H9 (cell line): ENCODE data around the gene ROBO2. TPM values are rescaled to one million over a fixed set of nuclear protein-coding genes. Genes with fewer than 3 reads are reported as not detected.

Experiments
- DNase-seq: peaks from one replicate; pipeline ENCODE4 v3.0.0-alpha.2; 2017
- H2AFZ ChIP-seq: one replicate; pipeline ENCODE4 v1.6.1; 2013; ENCODE audit warnings: mild to moderate bottlenecking, low read length, control low read depth, moderate library complexity
- H2AK5ac ChIP-seq: 2 replicates; pipeline ENCODE4 v1.6.1; 2013; ENCODE audit warnings: low read length, control low read depth, mixed read lengths; ENCODE audit not compliant: insufficient read length
- H2BK120ac ChIP-seq: one replicate; pipeline ENCODE4 v1.6.1; 2013; ENCODE audit warnings: low read depth, mild to moderate bottlenecking, low read length, control low read depth, inconsistent platforms; ENCODE audit not compliant: poor library complexity, severe bottlenecking
- H2BK12ac ChIP-seq: 2 replicates; pipeline ENCODE4 v1.6.1; 2013; ENCODE audit warnings: low read length, control low read depth, mixed read lengths, low read depth; ENCODE audit not compliant: insufficient read length
- H2BK15ac ChIP-seq: 2 replicates; pipeline ENCODE4 v1.6.1; 2013; ENCODE audit warnings: low read depth, low read length, control low read depth
- H2BK20ac ChIP-seq: one replicate; pipeline ENCODE4 v1.6.1; 2013; ENCODE audit warnings: low read depth, mild to moderate bottlenecking, low read length, control low read depth, inconsistent platforms; ENCODE audit not compliant: poor library complexity, severe bottlenecking
- H2BK5ac ChIP-seq: 2 replicates; pipeline ENCODE4 v1.6.1; 2013; ENCODE audit warnings: low read length, control low read depth, mixed read lengths; ENCODE audit not compliant: insufficient read length
- H3K14ac ChIP-seq: 2 replicates; pipeline ENCODE4 v1.6.1; 2013; ENCODE audit warnings: low read length, control low read depth; ENCODE audit not compliant: insufficient read depth
- H3K18ac ChIP-seq: 2 replicates; pipeline ENCODE4 v1.6.1; 2013; ENCODE audit warnings: low read depth, mild to moderate bottlenecking, mixed read lengths, low read length, control low read depth; ENCODE audit not compliant: insufficient read length
- H3K23ac ChIP-seq: 2 replicates; pipeline ENCODE4 v1.6.1; 2013; ENCODE audit warnings: low read length, control low read depth, mixed read lengths, low read depth; ENCODE audit not compliant: insufficient read length
- H3K23me2 ChIP-seq: 2 replicates; pipeline ENCODE4 v1.6.1; 2013; ENCODE audit warnings: low read depth, mild to moderate bottlenecking, mixed read lengths, low read length, control low read depth; ENCODE audit not compliant: insufficient read length, poor library complexity, severe bottlenecking
- H3K27ac ChIP-seq: 2 replicates; pipeline ENCODE4 v1.5.1; 2013; ENCODE audit warnings: low read length, control low read depth, mixed read lengths, low read depth; ENCODE audit not compliant: insufficient read length
- H3K27me3 ChIP-seq: 2 replicates; pipeline ENCODE4 v1.6.1; 2013; ENCODE audit warnings: low read length, control low read depth, inconsistent platforms; ENCODE audit not compliant: insufficient read depth
- H3K4ac ChIP-seq: 2 replicates; pipeline ENCODE4 v1.6.1; 2013; ENCODE audit warnings: low read depth, mild to moderate bottlenecking, control low read depth, inconsistent platforms, low read length, moderate library complexity
- H3K4me1 ChIP-seq: 2 replicates; pipeline ENCODE4 v1.6.1; 2013; ENCODE audit warnings: low read length, control low read depth, inconsistent platforms; ENCODE audit not compliant: insufficient read depth
- H3K4me2 ChIP-seq: 2 replicates; pipeline ENCODE4 v1.6.1; 2013; ENCODE audit warnings: low read length, control low read depth, mixed read lengths; ENCODE audit not compliant: insufficient read length, insufficient read depth
- H3K56ac ChIP-seq: 2 replicates; pipeline ENCODE4 v1.6.1; 2013; ENCODE audit warnings: low read depth, mild to moderate bottlenecking, mixed read lengths, low read length, control low read depth; ENCODE audit not compliant: insufficient read length
- H3K79me1 ChIP-seq: 2 replicates; pipeline ENCODE4 v1.6.1; 2013; ENCODE audit warnings: low read depth, mild to moderate bottlenecking, moderate library complexity, low read length, control low read depth, inconsistent platforms; ENCODE audit not compliant: insufficient read depth, poor library complexity, severe bottlenecking
- H3K79me2 ChIP-seq: 2 replicates; pipeline ENCODE4 v1.6.1; 2013; ENCODE audit warnings: low read length, control low read depth, inconsistent platforms; ENCODE audit not compliant: insufficient read depth
- H3K9ac ChIP-seq: 2 replicates; pipeline ENCODE4 v1.6.1; 2013; ENCODE audit warnings: low read length, control low read depth, mixed read lengths; ENCODE audit not compliant: insufficient read length; ENCODE audit errors: extremely low read depth
- H3K9me3 ChIP-seq: one replicate; pipeline ENCODE4 v1.6.1; 2013; ENCODE audit warnings: low read depth, low read length, inconsistent platforms; ENCODE audit not compliant: control insufficient read depth
- H3T11ph ChIP-seq: one replicate; pipeline ENCODE4 v1.6.1; 2013; ENCODE audit warnings: mild to moderate bottlenecking, low read length, control low read depth, inconsistent platforms
- H4K20me1 ChIP-seq: one replicate; pipeline ENCODE4 v1.6.1; 2013; ENCODE audit not compliant: control insufficient read depth, insufficient read length, insufficient read depth
- H4K5ac ChIP-seq: 2 replicates; pipeline ENCODE4 v1.6.1; 2013; ENCODE audit warnings: low read depth, mild to moderate bottlenecking, mixed read lengths, low read length, control low read depth; ENCODE audit not compliant: insufficient read length
- H4K8ac ChIP-seq: replicated peaks from 2 replicates; pipeline ENCODE4 v1.6.1; 2013; ENCODE audit warnings: low read length, control low read depth, mixed read lengths, low read depth; ENCODE audit not compliant: insufficient read length
- H4K91ac ChIP-seq: 2 replicates; pipeline ENCODE4 v1.6.1; 2013; ENCODE audit warnings: low read depth, mild to moderate bottlenecking, moderate library complexity, mixed read lengths, low read length, control low read depth; ENCODE audit not compliant: insufficient read length
- H3K27ac Mint-ChIP-seq, 3 experiments: 2 replicates in 2 of 3; 3 replicates in 1 of 3; pipeline ENCODE4 v1.8.0; 2020 to 2021; ENCODE audit warnings: mixed read lengths in 3 of 3, mild to moderate bottlenecking in 1 of 3, moderate library complexity in 1 of 3
- H3K27me3 Mint-ChIP-seq: 2 replicates; pipeline ENCODE4 v1.8.0; 2021; ENCODE audit warnings: low read depth, mild to moderate bottlenecking, moderate library complexity, mixed read lengths
- H3K36me3 Mint-ChIP-seq, 3 experiments: 2 replicates in 2 of 3; 3 replicates in 1 of 3; pipeline ENCODE4 v1.8.0; 2020 to 2021; ENCODE audit warnings: low read depth in 3 of 3, mixed read lengths in 3 of 3; ENCODE audit not compliant: insufficient read depth in 1 of 3
- H3K4me1 Mint-ChIP-seq, 2 experiments: 2 replicates each; pipeline ENCODE4 v1.8.0; 2020; ENCODE audit warnings: mixed read lengths in 2 of 2
- H3K4me3 Mint-ChIP-seq, 2 experiments: 2 replicates in 1 of 2; 3 replicates in 1 of 2; pipeline ENCODE4 v1.8.0; 2020 to 2021; ENCODE audit warnings: mild to moderate bottlenecking in 2 of 2, mixed read lengths in 2 of 2, moderate library complexity in 1 of 2
- H3K9me3 Mint-ChIP-seq, 2 experiments: 2 replicates in 1 of 2; 3 replicates in 1 of 2; pipeline ENCODE4 v1.8.0; 2020; ENCODE audit warnings: mild to moderate bottlenecking in 2 of 2, mixed read lengths in 2 of 2, moderate library complexity in 1 of 2
- CTCF ChIP-seq: fragments of 200-600 bp; sonication (generic); conservative IDR thresholded peaks from 3 replicates; pipeline ENCODE4 v1.8.0; 2021; ENCODE audit warnings: antibody characterized with exemption, mild to moderate bottlenecking
- WGBS: extraction: QIAGEN DNeasy Blood & Tissue Kit; methylation state at CpG from one replicate; pipeline ENCODE4 v1.1.7; 2013; ENCODE audit warnings: missing lambda C conversion rate, low lambda C conversion rate, mixed read lengths; ENCODE audit not compliant: insufficient read length; ENCODE audit errors: extremely low coverage; 5-methylcytosine and 5-hydroxymethylcytosine counted together
- total RNA-seq: library from RNA; stranded (reverse); gene quantifications from 2 replicates; pipeline ENCODE4 v1.2.1, GENCODE V29; 2021

ROBO2 gene
- total RNA-seq, 1 experiment from 2014 or later: 2.3 TPM

GRCh38 chr3:77171026-77171425 lies 131.1 kb downstream of the ROBO2 start:
- Mint-ChIP-seq H3K4me3 (no peak overlapping the region), H3K36me3 (no peaks in the 10 kb centered on the region), H3K27me3 (no peaks in the 10 kb centered on the region), H3K4me1 (peaks cover 3 to 13% of the 10 kb centered on the region in 2 experiments; a peak in 2 of 4 replicates), H3K9me3 (no peaks in the 10 kb centered on the region), H3K27ac (peak overlapping the region in 1 of 3 experiments; percentile 11; a peak in 2 of 7 replicates)
- Histone ChIP-seq H2AK5ac (no peak overlapping the region), H4K20me1 (no peaks in the 10 kb centered on the region), H3K27ac (no peak overlapping the region), H2BK12ac (no peak overlapping the region), H4K5ac (no peak overlapping the region), H3K79me1 (no peaks in the 10 kb centered on the region), H3K4ac (no peak overlapping the region), H2BK120ac (no peak overlapping the region), H3K56ac (no peak overlapping the region), H3K4me1 (peaks cover 5% of the 10 kb centered on the region; the same call in 1 of the 2 replicates), H2BK15ac (no peak overlapping the region), H3K9ac (no peak overlapping the region), H4K91ac (no peak overlapping the region), H3K14ac (no peak overlapping the region), H3K23ac (no peak overlapping the region), H2BK5ac (no peak overlapping the region), H3K4me2 (no peak overlapping the region), H3K27me3 (no peaks in the 10 kb centered on the region), H2BK20ac (no peak overlapping the region), H3K79me2 (no peaks in the 10 kb centered on the region), H3K23me2 (no peaks in the 10 kb centered on the region), H3T11ph (no peak overlapping the region), H2AFZ (no peak overlapping the region), H4K8ac (no peak overlapping the region), H3K9me3 (no peaks in the 10 kb centered on the region), H3K18ac (no peak overlapping the region)
- WGBS: no CpG with 5 or more reads among the region's 5 CpGs
- TF ChIP-seq CTCF: no peak
- no peak for DNase-seq
